NK-92 (cell line): ENCODE results near the gene PLEKHM3.

ENCODE experiments used
- DNase-seq: peaks from one replicate; lab custom pipeline; 2025; ENCODE audit not compliant: unreplicated experiment; lab: John Stamatoyannopoulos, UW

The PLEKHM3 gene

DNA sequence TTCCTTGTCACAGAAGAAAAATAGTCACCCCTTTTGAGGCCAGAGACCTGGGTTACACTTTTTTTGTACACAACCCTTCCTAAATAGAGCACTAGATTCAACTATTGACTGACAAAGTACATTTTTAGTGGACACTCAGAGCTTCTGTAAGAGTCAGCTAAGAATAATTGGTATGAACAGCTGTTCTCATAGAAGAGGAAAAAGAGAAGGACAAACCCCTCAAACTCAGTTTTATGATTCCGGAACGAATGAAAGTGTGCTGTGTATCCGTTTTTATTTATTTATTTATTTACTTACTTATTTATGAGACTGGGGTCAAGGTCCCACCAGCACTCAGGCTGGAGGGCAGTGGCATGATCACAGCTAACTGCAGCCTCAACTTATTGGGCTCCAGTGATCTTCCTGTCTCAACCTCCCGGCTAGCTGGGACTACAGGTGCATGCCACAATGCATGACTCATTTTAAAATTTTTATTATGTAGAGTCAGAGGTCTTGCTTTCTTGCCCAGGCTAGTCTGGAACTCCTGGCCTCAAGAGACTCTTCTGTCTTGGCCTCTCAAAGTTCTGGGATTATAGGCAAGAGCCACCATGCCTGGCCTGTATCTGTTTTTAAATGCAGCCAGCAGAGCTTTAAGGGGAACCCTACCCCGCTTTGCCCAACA is 219.6 kb downstream of the PLEKHM3 start:
- no peak for DNase-seq

DNA sequence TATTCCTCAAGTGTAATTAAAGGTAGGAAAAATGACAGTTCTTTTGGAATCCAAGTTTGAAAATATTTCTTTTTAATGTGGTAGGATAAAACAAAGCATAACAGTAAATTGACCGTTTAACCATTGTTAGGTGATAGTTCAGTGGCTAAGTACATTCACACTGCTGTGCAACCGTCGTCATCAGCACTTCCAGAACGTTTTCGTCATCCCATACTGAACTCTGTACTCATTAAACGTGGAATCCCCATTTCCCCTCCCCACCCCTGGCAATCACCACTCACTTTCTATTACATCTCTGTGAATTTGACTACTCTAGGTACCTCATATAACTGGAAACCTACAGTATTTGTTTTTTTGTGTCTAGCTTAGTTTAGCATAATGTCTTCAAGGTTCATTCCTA is 222.7 kb downstream of the PLEKHM3 start:
- DNase-seq: no peak

DNA sequence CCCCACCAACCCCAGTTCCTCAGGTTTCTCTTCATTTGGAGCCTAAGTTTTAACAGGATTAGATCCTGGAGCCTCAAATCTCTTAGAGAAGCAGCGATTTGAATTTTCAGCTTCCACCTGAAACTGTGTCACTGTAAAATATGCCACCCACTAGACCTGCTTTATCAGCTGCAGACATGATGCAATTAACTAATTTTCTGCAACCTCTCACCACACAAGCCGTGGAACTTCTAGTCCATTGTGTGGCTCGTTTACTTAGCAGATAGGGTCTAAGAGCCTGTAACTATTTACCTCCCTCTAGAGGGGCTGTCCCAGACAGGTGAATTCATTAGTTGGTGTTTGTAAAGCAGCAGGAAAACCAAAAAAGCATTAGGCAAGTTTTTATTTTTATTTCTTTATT is 224.1 kb downstream of the PLEKHM3 start:
- no peak for DNase-seq

- DNase-seq: no peak
These were observed 228.6 kb downstream of the PLEKHM3 start for GRCh38 chr2:207796585-207797350.

- DNase-seq: no peak
These were observed 233.0 kb downstream of the PLEKHM3 start for GRCh38 chr2:207792244-207792785.

- DNase-seq: no peak
These were observed 233.6 kb downstream of the PLEKHM3 start for GRCh38 chr2:207791579-207792243.

DNA sequence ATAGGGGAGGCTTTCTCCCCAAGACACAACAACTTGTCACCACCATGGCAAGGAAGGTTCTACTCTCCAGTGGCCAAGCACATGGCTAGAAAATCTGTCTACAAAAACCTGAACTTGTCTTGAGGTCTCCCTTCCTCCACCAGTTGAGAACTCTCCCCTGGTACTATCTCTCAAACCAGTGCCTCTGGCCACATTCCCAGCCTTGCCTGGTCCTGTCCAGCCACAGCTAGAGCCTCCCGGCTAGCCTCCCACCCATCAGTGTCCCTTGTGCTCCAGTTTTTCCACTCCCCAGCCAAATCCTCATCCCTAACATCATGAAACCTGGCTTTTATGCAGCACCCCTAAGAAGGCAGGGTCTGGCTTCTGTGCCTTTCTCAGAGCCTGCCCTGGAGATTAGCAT is 234.4 kb downstream of the PLEKHM3 start:
- DNase-seq: no peak

GRCh38 chr2:207787800-207788199 is 237.5 kb downstream of the PLEKHM3 start:
- DNase-seq: no peak

- no peak for DNase-seq
These were observed 238.3 kb downstream of the PLEKHM3 start for GRCh38 chr2:207787017-207787416.

- DNase-seq: no peak
These were observed 240.4 kb downstream of the PLEKHM3 start for GRCh38 chr2:207784898-207785297.

DNA sequence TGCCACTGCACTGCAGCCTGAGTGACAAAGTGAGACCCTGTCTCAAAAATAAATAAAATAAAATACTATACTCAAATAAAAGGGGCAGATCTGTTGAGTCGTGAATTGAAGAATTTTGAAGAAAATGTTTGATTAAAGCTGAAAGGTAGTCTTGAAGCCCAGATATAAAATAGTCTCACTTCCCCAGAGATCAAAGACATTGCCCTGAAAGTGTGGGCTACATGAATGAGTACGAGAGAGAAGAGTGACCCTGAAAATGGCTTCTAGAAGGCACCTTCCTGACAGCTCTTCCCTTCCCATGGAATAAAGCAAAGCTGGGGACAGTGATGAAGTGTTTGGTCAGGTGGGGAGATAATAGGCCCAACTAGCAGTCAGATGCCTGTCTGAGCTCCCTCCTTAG is 241.8 kb downstream of the PLEKHM3 start:
- DNase-seq: no peak

DNA sequence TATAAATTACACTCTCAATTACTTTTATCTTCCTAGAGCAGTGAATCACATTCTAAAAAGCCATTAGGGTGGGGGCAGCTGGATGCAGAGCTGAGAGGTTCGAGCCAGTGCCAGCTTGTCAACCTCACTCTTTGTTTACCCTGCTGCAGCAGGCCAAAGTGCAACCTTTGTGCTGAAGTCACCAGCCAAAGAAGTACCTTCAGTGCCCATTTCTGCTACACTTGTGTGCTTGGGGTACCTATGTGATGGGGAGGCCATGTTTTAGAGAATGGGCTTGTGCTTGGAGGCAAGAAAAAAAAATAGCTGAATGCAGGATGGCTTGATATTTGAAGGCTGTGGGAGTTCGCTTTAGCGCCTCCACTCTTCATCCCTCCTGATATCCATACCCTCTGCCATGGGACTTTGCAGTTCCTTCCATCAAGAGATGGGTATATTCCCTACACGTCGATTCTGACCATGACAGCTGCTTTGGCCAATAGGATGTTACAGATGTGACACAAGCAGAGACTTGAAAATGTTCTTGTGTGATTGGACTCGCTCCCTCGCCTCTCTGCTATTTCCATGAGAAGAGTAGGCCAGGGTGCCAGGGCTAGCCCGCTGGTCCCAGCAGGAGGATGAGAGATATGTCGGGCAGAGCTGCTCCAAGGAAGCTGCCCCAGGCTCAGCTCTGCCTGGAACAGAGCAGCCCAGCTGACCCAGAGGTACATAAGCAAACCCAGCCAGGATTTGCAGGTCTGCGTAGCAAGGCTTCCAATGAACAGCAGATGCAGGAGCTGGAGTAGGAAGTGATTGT is 242.9 kb downstream of the PLEKHM3 start:
- DNase-seq: no peak

DNA sequence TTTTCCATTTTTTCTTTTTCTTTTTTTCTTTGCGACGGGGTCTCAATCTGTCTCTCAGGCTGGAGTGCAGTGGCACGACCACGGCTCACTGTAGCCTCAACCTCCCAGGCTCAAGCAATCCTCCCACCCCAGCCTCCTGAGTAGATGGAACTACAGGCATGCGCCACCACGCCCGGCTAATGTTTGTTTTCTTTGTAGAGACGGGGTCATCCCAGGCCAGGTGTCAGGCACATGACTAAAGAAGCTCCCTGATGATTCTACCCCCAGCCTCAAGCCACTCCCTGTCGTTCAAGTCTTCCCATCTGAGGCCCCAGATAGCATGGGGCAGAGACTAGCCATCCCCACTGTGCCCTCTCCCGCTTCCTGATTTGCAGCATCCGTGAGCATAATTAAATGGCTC is 245.8 kb downstream of the PLEKHM3 start:
- no peak for DNase-seq

- no peak for DNase-seq
These were observed 246.9 kb downstream of the PLEKHM3 start for GRCh38 chr2:207778298-207778882.

- no peak for DNase-seq
These were observed 248.2 kb downstream of the PLEKHM3 start for GRCh38 chr2:207777124-207777523.

DNA sequence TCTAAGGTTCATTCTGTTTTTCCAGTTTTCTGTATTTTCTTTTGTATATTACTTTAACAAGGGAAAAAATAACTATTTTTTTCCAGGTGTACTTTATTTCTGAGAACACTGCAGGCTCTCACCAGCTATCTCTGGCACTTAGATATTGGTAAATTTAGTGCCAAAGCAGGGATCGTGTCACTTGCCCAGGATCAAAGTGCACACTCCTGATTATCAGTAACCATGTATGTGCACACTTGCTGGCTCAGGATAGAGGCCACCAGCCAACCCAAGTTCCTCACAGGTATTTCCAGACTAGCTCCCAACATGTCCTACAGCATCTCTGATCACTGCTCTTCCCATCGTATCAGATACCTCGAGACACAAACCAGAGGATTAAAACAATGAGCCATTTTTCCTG is 249.9 kb downstream of the PLEKHM3 start:
- DNase-seq: no peak

GRCh38 chr2:207772844-207773205 is 252.5 kb downstream of the PLEKHM3 start:
- no peak for DNase-seq

DNA sequence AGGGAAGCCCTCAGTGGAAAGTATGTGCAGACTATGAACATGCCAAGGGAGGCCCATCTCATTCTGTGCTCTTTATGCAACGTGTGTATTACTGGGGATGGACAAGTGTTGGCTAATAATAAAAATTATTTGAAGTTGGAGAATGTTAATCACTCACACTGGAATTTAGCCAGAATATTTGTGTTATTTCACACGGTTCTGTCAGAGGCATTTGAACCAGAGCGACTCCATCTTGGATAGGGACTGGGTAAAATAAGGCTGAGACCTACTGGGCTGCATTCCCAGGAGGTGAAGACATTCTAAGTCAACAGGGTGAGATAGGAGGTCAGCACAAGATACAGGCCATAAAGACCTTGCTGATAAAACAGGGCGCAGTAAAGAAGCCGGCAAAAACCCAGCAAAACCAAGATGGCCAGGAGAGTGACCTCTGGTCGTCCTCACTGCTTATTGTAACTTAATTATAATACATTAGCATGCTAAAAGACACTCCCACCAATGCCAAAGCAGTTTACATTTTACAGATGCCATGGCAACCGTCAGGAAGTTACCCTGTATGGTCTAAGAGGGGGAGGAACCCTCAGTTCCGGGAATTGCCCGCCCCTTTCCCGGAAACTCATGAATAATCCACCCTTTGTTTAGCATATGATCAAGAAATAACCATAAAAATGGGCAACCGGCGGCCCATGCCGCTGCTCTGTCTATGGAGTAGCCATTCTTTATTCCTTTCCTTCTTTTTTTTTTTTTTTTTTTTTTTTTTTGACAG is 253.1 kb downstream of the PLEKHM3 start:
- DNase-seq: no peak

- DNase-seq: no peak
These were observed 253.9 kb downstream of the PLEKHM3 start for GRCh38 chr2:207771421-207771820.
